Measurements from ENCODE around the gene SYTL3. TPM values are rescaled to one million over a fixed set of nuclear protein-coding genes. Genes with fewer than 3 reads are reported as not detected.

The SYTL3 gene
- total RNA-seq, 1 experiment from 2014 or later = 1.5 TPM

- DNase-seq (ENCODE audit: low read depth) = no peak
Measured at GRCh38 chr6:158758941-158759479, 109.2 kb downstream of the SYTL3 start.

GRCh38 chr6:158759966-158760617 lies 110.2 kb downstream of the SYTL3 start:
- DNase-seq (ENCODE audit: low read depth) = no peak

GRCh38 chr6:158760618-158761250 lies 110.9 kb downstream of the SYTL3 start:
- DNase-seq (ENCODE audit: low read depth) = no peak

GRCh38 chr6:158761746-158762145 lies 111.9 kb downstream of the SYTL3 start:
- DNase-seq (ENCODE audit: low read depth) = no peak

GRCh38 chr6:158762787-158763433 lies 113.1 kb downstream of the SYTL3 start:
- DNase-seq (ENCODE audit: low read depth) = no peak

- DNase-seq (ENCODE audit: low read depth) = no peak
Measured at GRCh38 chr6:158763434-158764182, 113.8 kb downstream of the SYTL3 start.

- DNase-seq (ENCODE audit: low read depth) = no peak
Measured at GRCh38 chr6:158764183-158764849, 114.5 kb downstream of the SYTL3 start.

- no peak for DNase-seq (ENCODE audit: low read depth)
Measured at GRCh38 chr6:158764926-158765325, 115.1 kb downstream of the SYTL3 start.

GRCh38 chr6:158765499-158766068 lies 115.7 kb downstream of the SYTL3 start:
- DNase-seq (ENCODE audit: low read depth) = no peak

GRCh38 chr6:158766621-158767455 lies 117.0 kb downstream of the SYTL3 start:
- DNase-seq (ENCODE audit: low read depth) = no peak

GRCh38 chr6:158767709-158768108 lies 117.9 kb downstream of the SYTL3 start:
- DNase-seq (ENCODE audit: low read depth) = no peak

GRCh38 chr6:158768436-158768835 lies 118.6 kb downstream of the SYTL3 start:
- DNase-seq (ENCODE audit: low read depth) = no peak

GRCh38 chr6:158769234-158769770 lies 119.4 kb downstream of the SYTL3 start:
- DNase-seq (ENCODE audit: low read depth) = no peak

GRCh38 chr6:158769771-158770432 lies 120.0 kb downstream of the SYTL3 start:
- DNase-seq (ENCODE audit: low read depth) = no peak

- no peak for DNase-seq (ENCODE audit: low read depth)
Measured at GRCh38 chr6:158770533-158771330, 120.9 kb downstream of the SYTL3 start.

- no peak for DNase-seq (ENCODE audit: low read depth)
Measured at GRCh38 chr6:158771399-158772152, 121.7 kb downstream of the SYTL3 start.

GRCh38 chr6:158772172-158772571 lies 122.3 kb downstream of the SYTL3 start:
- no peak for DNase-seq (ENCODE audit: low read depth)

- no peak for DNase-seq (ENCODE audit: low read depth)
Measured at GRCh38 chr6:158772851-158773371, 123.1 kb downstream of the SYTL3 start.
